Omental fat pad (tissue), 4 donors: Measurements from ENCODE around the gene PLCB1. TPM values are rescaled to one million over a fixed set of nuclear protein-coding genes. Genes with fewer than 3 reads are reported as not detected.
A peak's percentile ranks its signal among the peaks of the same experiment; 100 is the strongest.

Source experiments
- ATAC-seq: fragments of 150-250 bp; one replicate; pipeline ENCODE4 v1.9.1; 2016; ENCODE audit warnings: mild to moderate bottlenecking, moderate library complexity; ENCODE audit not compliant: low FRiP score
- DNase-seq: peaks from one replicate; pipeline ENCODE4 v3.0.0-alpha.2; 2019; ENCODE audit warnings: low spot score
- total RNA-seq, 4 donors: library from RNA; depleted of rRNA; stranded (reverse); fragments of >200 nt; gene quantifications; one replicate each; pipeline ENCODE4 v1.1.0, GENCODE V29; 2016
- TF ChIP-seq, protein P1 (sequence below), 3 donors: fragments of 450-650 bp; IDR thresholded peaks; one replicate each; pipeline ENCODE4 v1.5.1; 2016 to 2017; ENCODE audit warnings: antibody characterized with exemption in 3 of 3, mild to moderate bottlenecking in 3 of 3, moderate library complexity in 2 of 3

The PLCB1 gene
- total RNA-seq, 4 donors from 2014 or later, result 22.4 to 60.5 (median 36.4) TPM

DNA sequence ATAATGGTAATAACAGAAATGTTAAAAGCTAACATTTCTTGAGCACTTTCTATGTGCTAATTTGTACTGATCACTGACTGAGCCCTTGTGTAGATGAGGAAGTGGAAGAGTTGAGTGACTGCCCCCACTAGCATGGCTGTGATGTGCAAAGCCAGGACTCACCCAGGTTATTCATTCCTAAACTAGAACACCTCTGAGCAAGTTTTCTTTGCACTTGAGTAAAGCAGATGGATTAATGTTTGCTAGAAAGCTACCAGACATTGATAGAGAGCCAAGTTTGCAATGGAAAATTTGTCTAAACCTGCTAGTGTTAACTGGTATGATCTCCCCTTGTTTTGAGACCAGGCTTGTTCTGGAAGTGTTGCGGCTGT, 469.5 kb downstream of the PLCB1 start:
- no peak for ATAC-seq

GRCh38 chr20:8602389-8603116, 470.5 kb downstream of the PLCB1 start:
- no peak for ATAC-seq
- TF ChIP-seq, protein P1, sequence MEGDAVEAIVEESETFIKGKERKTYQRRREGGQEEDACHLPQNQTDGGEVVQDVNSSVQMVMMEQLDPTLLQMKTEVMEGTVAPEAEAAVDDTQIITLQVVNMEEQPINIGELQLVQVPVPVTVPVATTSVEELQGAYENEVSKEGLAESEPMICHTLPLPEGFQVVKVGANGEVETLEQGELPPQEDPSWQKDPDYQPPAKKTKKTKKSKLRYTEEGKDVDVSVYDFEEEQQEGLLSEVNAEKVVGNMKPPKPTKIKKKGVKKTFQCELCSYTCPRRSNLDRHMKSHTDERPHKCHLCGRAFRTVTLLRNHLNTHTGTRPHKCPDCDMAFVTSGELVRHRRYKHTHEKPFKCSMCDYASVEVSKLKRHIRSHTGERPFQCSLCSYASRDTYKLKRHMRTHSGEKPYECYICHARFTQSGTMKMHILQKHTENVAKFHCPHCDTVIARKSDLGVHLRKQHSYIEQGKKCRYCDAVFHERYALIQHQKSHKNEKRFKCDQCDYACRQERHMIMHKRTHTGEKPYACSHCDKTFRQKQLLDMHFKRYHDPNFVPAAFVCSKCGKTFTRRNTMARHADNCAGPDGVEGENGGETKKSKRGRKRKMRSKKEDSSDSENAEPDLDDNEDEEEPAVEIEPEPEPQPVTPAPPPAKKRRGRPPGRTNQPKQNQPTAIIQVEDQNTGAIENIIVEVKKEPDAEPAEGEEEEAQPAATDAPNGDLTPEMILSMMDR (IDR thresholded peaks at IDR 0.05), result no peak
- DNase-seq, result no peak

More for the DNA sequence above, 469.5 kb downstream of the PLCB1 start:
- DNase-seq, result no peak
- TF ChIP-seq, protein P1 (IDR thresholded peaks at IDR 0.05), result no peak

DNA sequence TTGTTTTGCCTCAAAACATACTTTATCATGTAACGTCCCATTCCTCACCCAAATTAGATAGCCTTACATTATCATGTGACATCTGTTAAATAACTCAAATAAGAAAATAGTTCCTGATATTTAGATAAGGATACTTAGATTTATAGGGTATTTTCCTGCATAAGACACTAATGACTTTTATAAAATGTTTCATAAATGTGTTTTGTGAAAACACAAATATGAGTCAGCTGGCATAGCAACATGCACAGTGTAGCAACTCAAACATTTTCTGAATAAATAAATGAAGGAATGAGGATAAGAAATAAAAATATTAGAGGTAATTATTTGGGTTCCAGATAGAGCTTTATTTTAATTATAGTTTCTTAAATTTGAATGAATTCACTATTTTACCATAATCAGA, 476.4 kb downstream of the PLCB1 start:
- ATAC-seq, result peak; percentile 82
- TF ChIP-seq, protein P1 (IDR thresholded peaks at IDR 0.05), result no peak
- DNase-seq, result no peak

- TF ChIP-seq, protein P1 (IDR thresholded peaks at IDR 0.05), result no peak
- ATAC-seq, result no peak
These were observed 484.7 kb downstream of the PLCB1 start for GRCh38 chr20:8616792-8617191.

DNA sequence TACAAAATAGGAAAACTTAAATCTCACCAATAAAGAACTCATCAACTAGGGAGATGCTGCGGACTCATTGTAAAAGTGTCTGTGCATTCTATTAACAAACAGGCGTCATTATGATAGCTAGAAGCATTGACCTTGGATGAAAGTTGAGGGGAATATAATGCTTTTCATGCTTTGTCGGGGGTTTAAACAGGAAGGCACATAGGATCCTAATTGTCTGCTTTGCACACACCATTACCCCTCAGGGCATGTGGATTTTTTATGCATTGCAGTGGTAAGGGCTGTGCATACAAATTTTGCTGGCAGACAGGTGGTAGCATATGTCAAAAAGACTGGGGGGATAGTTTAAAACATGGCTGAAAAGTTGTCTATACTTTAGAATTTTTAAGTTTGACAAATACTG, 488.9 kb downstream of the PLCB1 start:
- DNase-seq (no peak), ATAC-seq (no peak)
- TF ChIP-seq, protein P1 (IDR thresholded peaks at IDR 0.05), result no peak

More at GRCh38 chr20:8616792-8617191, 484.7 kb downstream of the PLCB1 start:
- DNase-seq, result no peak

DNA sequence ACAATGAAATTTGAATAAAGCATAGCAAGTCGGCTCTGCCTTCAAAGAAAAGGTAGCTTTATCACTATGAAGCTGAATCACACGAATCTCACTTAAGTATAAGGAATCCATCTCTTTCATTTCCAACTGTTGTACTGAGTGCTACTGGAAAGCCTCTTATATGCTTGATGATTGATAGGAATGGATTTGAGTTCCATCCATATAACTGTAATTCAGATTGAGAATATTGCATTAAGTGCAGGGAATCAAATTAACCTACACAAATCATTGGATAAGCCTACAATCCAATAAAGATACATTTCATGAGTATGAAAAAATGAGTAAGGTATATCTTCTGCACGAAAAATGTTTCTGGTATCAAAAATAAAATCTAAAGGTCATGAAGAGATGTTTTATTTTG, 492.0 kb downstream of the PLCB1 start:
- DNase-seq, result no peak
- TF ChIP-seq, protein P1 (IDR thresholded peaks at IDR 0.05), result no peak
- no peak for ATAC-seq

DNA sequence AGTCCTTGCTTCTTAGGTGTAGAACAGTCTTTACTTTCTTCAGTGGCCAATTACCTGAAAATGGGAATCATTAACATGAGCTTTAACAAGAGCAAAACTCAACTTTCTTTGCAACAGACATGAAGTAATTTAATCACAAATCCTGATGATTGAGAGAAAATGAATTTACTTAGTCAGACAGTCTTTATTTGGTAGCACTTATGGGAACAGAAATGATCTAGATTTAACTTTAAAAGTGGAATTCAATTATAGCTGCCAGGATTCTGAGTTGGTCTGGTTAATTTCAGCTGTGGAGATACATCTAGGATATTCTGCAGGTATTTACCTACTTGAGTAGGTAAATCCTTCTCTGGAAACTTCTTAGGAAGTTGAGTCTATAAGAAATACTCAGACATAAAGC, 492.6 kb downstream of the PLCB1 start:
- ATAC-seq (no peak), DNase-seq (no peak)
- TF ChIP-seq, protein P1 (IDR thresholded peaks at IDR 0.05), result no peak
